Memory B cell (primary cell): ENCODE results near the gene PHC2.

Experiments used
- ATAC-seq: fragments of 150-1000 bp; cut with Tn5 transposase; 2 replicates; pipeline ENCODE4 v1.10.0; 2021; ENCODE audit warnings: low read depth, mild to moderate bottlenecking, moderate library complexity
- DNase-seq, 2 donors: peaks; one replicate each; pipeline ENCODE4 v3.0.0; 2022; ENCODE audit warnings: low spot score in 2 of 2
- H3K27ac Mint-ChIP-seq: one replicate; pipeline ENCODE4 v1.8.0; 2022; ENCODE audit warnings: mild to moderate bottlenecking, moderate library complexity, mixed read lengths
- H3K27me3 Mint-ChIP-seq: one replicate; pipeline ENCODE4 v1.8.0; 2022; ENCODE audit warnings: mixed read lengths
- H3K36me3 Mint-ChIP-seq: one replicate; pipeline ENCODE4 v1.8.0; 2022; ENCODE audit warnings: mild to moderate bottlenecking, mixed read lengths
- H3K4me1 Mint-ChIP-seq: one replicate; pipeline ENCODE4 v1.8.0; 2022; ENCODE audit warnings: mixed read lengths
- H3K4me3 Mint-ChIP-seq: one replicate; pipeline ENCODE4 v1.8.0; 2022; ENCODE audit warnings: mild to moderate bottlenecking, moderate library complexity, mixed read lengths
- H3K9me3 Mint-ChIP-seq: one replicate; pipeline ENCODE4 v1.8.0; 2022; ENCODE audit warnings: mixed read lengths

PHC2 gene

DNA sequence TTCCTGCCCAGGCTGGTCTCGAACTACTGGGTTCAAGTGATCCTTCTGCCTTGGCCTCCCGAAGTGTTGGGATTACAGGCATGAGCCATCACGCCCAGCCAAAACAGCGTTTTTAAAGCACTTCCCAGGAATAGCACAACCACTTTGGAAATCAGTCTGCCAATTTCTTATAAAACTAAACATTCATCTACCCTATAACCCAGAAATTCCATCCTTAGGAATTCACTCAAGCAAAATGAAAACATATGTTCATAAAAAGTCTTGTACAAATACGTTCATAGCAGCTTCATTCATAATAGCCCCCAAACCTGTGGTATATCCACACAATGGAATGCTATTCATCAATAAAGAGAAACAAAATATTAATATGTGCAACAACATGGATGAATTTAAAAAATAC, 36.1 kb downstream of the PHC2 start:
- no peak overlapping the region for H3K4me3 Mint-ChIP-seq
- DNase-seq (no peak), ATAC-seq (no peak)
- H3K27ac Mint-ChIP-seq: no peak overlapping the region
- H3K27me3 Mint-ChIP-seq: peaks cover 11% of the 10 kb centered on the region
- H3K9me3 Mint-ChIP-seq: no peaks in the 10 kb centered on the region
- no peaks in the 10 kb centered on the region for H3K4me1 Mint-ChIP-seq
- H3K36me3 Mint-ChIP-seq: no peaks in the 10 kb centered on the region

- Mint-ChIP-seq H3K36me3 (no peaks in the 10 kb centered on the region), H3K27me3 (peaks cover 10% of the 10 kb centered on the region), H3K4me1 (no peaks in the 10 kb centered on the region), H3K4me3 (no peak overlapping the region), H3K27ac (no peak overlapping the region), H3K9me3 (no peaks in the 10 kb centered on the region)
- ATAC-seq (no peak), DNase-seq (no peak)
These were observed 36.9 kb downstream of the PHC2 start for GRCh38 chr1:33393991-33394390.

- no peaks in the 10 kb centered on the region for H3K9me3 Mint-ChIP-seq
- no peak overlapping the region for H3K27ac Mint-ChIP-seq
- ATAC-seq (no peak), DNase-seq (no peak)
- H3K4me1 Mint-ChIP-seq: no peaks in the 10 kb centered on the region
- H3K27me3 Mint-ChIP-seq: peaks cover 6% of the 10 kb centered on the region
- no peaks in the 10 kb centered on the region for H3K36me3 Mint-ChIP-seq
- no peak overlapping the region for H3K4me3 Mint-ChIP-seq
These were observed 37.4 kb downstream of the PHC2 start for GRCh38 chr1:33393524-33393923.

GRCh38 chr1:33392639-33393038, 38.3 kb downstream of the PHC2 start:
- no peak overlapping the region for H3K4me3 Mint-ChIP-seq
- DNase-seq (no peak), ATAC-seq (no peak)
- no peaks in the 10 kb centered on the region for H3K36me3 Mint-ChIP-seq
- peaks cover 4% of the 10 kb centered on the region for H3K27me3 Mint-ChIP-seq
- H3K4me1 Mint-ChIP-seq: no peaks in the 10 kb centered on the region
- H3K27ac Mint-ChIP-seq: no peak overlapping the region
- no peaks in the 10 kb centered on the region for H3K9me3 Mint-ChIP-seq

DNA sequence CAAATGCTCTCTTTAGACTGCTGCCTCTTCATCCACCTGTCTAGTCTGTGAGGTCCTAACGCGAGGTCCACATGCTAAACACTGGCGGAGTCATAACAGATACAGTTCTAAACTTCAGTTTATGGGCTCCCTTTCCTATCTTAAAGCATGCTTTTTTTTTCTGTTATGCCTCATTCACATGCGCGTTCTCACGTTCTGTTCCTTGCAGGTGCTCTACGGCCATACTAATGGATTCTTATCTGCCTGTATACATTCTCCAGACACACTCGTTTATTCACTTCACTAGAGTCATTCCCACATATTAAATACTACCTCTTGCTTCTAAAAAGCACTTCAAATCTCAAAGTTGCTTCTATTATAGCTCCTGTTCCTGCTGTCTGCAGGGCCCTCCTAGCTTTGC, 38.7 kb downstream of the PHC2 start:
- Mint-ChIP-seq H3K27me3 (peaks cover 4% of the 10 kb centered on the region), H3K27ac (no peak overlapping the region), H3K9me3 (no peaks in the 10 kb centered on the region), H3K36me3 (no peaks in the 10 kb centered on the region), H3K4me3 (no peak overlapping the region), H3K4me1 (no peaks in the 10 kb centered on the region)
- DNase-seq: no peak
- ATAC-seq: no peak

- Mint-ChIP-seq H3K27ac (no peak overlapping the region), H3K4me1 (no peaks in the 10 kb centered on the region), H3K36me3 (no peaks in the 10 kb centered on the region), H3K4me3 (no peak overlapping the region), H3K27me3 (peaks cover 4% of the 10 kb centered on the region), H3K9me3 (no peaks in the 10 kb centered on the region)
- DNase-seq (no peak), ATAC-seq (no peak)
These were observed 39.4 kb downstream of the PHC2 start for GRCh38 chr1:33391343-33392078.

- Mint-ChIP-seq H3K36me3 (no peaks in the 10 kb centered on the region), H3K4me1 (no peaks in the 10 kb centered on the region), H3K27me3 (peaks cover 4% of the 10 kb centered on the region), H3K9me3 (no peaks in the 10 kb centered on the region), H3K4me3 (no peak overlapping the region), H3K27ac (no peak overlapping the region)
- DNase-seq: no peak
- ATAC-seq: no peak
These were observed 40.4 kb downstream of the PHC2 start for GRCh38 chr1:33390542-33390941.

GRCh38 chr1:33388805-33389771, 41.8 kb downstream of the PHC2 start:
- H3K4me1 Mint-ChIP-seq: no peaks in the 10 kb centered on the region
- H3K9me3 Mint-ChIP-seq: no peaks in the 10 kb centered on the region
- H3K4me3 Mint-ChIP-seq: no peak overlapping the region
- DNase-seq: no peak
- no peak overlapping the region for H3K27ac Mint-ChIP-seq
- H3K36me3 Mint-ChIP-seq: no peaks in the 10 kb centered on the region
- peaks cover 6% of the 10 kb centered on the region for H3K27me3 Mint-ChIP-seq
- no peak for ATAC-seq

DNA sequence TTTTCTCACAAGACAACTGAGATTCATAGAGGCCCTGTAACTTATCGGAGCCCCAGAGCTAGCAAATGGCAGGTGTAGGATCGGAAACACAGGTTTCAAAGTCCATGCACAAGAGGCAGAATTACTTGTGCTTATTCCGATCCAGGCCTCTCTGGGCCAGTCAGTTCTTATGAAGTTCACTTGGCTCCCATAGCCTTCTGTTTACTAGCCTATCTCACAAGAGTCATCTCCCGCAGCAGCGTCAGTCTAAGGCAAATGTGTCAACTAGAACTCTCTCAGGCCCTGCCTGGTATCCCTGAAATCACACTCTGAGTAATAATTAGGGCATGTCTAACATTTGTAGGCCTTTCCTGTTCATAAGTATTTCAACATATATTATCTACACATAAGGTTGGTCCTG, 43.3 kb downstream of the PHC2 start:
- H3K9me3 Mint-ChIP-seq: no peaks in the 10 kb centered on the region
- H3K36me3 Mint-ChIP-seq: no peaks in the 10 kb centered on the region
- no peaks in the 10 kb centered on the region for H3K4me1 Mint-ChIP-seq
- no peak overlapping the region for H3K4me3 Mint-ChIP-seq
- DNase-seq (no peak), ATAC-seq (no peak)
- H3K27ac Mint-ChIP-seq: no peak overlapping the region
- H3K27me3 Mint-ChIP-seq: peaks cover 6% of the 10 kb centered on the region

- DNase-seq (no peak), ATAC-seq (no peak)
- Mint-ChIP-seq H3K9me3 (no peaks in the 10 kb centered on the region), H3K27ac (no peak overlapping the region), H3K4me1 (peaks cover 13% of the 10 kb centered on the region), H3K27me3 (peaks cover 9% of the 10 kb centered on the region), H3K4me3 (no peak overlapping the region), H3K36me3 (no peaks in the 10 kb centered on the region)
These were observed 45.6 kb downstream of the PHC2 start for GRCh38 chr1:33385251-33385650.

- H3K27ac Mint-ChIP-seq: no peak overlapping the region
- H3K9me3 Mint-ChIP-seq: no peaks in the 10 kb centered on the region
- H3K4me1 Mint-ChIP-seq: peaks cover 13% of the 10 kb centered on the region
- DNase-seq: no peak
- H3K27me3 Mint-ChIP-seq: peaks cover 18% of the 10 kb centered on the region
- H3K36me3 Mint-ChIP-seq: no peaks in the 10 kb centered on the region
- no peak overlapping the region for H3K4me3 Mint-ChIP-seq
- ATAC-seq: no peak
These were observed 46.7 kb downstream of the PHC2 start for GRCh38 chr1:33384040-33384812.

DNA sequence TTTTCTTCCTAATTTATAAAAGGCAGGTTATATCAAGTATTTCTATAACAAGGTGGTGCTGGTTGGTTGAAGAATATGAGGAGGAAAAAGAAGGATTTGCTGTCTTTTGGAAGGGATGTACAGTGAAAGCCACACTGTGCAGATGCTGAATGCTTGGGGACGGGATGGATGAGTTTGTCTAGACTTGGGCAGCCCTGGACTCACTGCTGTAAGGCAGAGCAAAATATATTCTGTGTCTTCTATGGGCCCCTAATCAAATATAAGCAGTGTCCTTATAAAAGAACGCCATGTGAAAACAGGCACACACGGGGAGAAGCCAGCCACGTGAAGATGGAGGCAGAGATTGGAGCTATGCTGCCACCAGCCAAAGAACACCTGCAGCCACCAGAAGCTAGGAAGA, 47.4 kb downstream of the PHC2 start:
- Mint-ChIP-seq H3K27ac (no peak overlapping the region), H3K9me3 (no peaks in the 10 kb centered on the region), H3K4me1 (peaks cover 13% of the 10 kb centered on the region), H3K36me3 (no peaks in the 10 kb centered on the region), H3K27me3 (peaks cover 18% of the 10 kb centered on the region), H3K4me3 (no peak overlapping the region)
- DNase-seq (no peak), ATAC-seq (no peak)

GRCh38 chr1:33382661-33383415, 48.1 kb downstream of the PHC2 start:
- Mint-ChIP-seq H3K4me3 (no peak overlapping the region), H3K36me3 (no peaks in the 10 kb centered on the region), H3K9me3 (no peaks in the 10 kb centered on the region), H3K4me1 (peaks cover 13% of the 10 kb centered on the region), H3K27ac (no peak overlapping the region), H3K27me3 (peaks cover 18% of the 10 kb centered on the region)
- ATAC-seq (no peak), DNase-seq (no peak)
